ENCODE measurements around the gene ZCCHC14. TPM values are rescaled to one million over a fixed set of nuclear protein-coding genes. Genes with fewer than 3 reads are reported as not detected.
A peak's percentile ranks its signal among the peaks of the same experiment; 100 is the strongest.

Gene ZCCHC14
- total RNA-seq, 1 donor from 2014 or later, result 28.4 TPM

GRCh38 chr16:87421003-87421912 lies 71.6 kb downstream of the ZCCHC14 start:
- intact Hi-C loops (cut with DNase I), result no loop called here
- no peak for DNase-seq (ENCODE audit: low spot score)
- no peak for ATAC-seq

- intact Hi-C loops (cut with DNase I), result no loop called here
- ATAC-seq (no peak), DNase-seq (ENCODE audit: low spot score) (no peak)
These were observed 72.5 kb downstream of the ZCCHC14 start for GRCh38 chr16:87420026-87421002.

GRCh38 chr16:87418644-87419043 lies 74.2 kb downstream of the ZCCHC14 start:
- no peak for ATAC-seq
- intact Hi-C loops (cut with DNase I), result no loop called here
- no peak for DNase-seq (ENCODE audit: low spot score)

GRCh38 chr16:87418216-87418615 lies 74.6 kb downstream of the ZCCHC14 start:
- intact Hi-C loops (cut with DNase I), result no loop called here
- ATAC-seq (no peak), DNase-seq (ENCODE audit: low spot score) (no peak)

- intact Hi-C loops (cut with DNase I), result no loop called here
- DNase-seq (ENCODE audit: low spot score) (no peak), ATAC-seq (peak; percentile 47)
These were observed 75.3 kb downstream of the ZCCHC14 start for GRCh38 chr16:87417528-87417910.

- peak; percentile 64 for DNase-seq (ENCODE audit: low spot score)
- ATAC-seq, result peak; percentile 23
- intact Hi-C loops (cut with DNase I), result no loop called here
These were observed 75.8 kb downstream of the ZCCHC14 start for GRCh38 chr16:87416826-87417527.

GRCh38 chr16:87415441-87415840 lies 77.4 kb downstream of the ZCCHC14 start:
- no peak for DNase-seq (ENCODE audit: low spot score)
- intact Hi-C loops (cut with DNase I), result no loop called here

GRCh38 chr16:87414251-87414680 lies 78.6 kb downstream of the ZCCHC14 start:
- intact Hi-C loops (cut with DNase I), result no loop called here
- ATAC-seq (no peak), DNase-seq (ENCODE audit: low spot score) (no peak)

More at GRCh38 chr16:87415441-87415840, 77.4 kb downstream of the ZCCHC14 start:
- no peak for ATAC-seq

GRCh38 chr16:87412996-87413421 lies 79.8 kb downstream of the ZCCHC14 start:
- DNase-seq (ENCODE audit: low spot score) (no peak), ATAC-seq (no peak)
- intact Hi-C loops (cut with DNase I), result no loop called here

GRCh38 chr16:87412371-87412995 lies 80.3 kb downstream of the ZCCHC14 start:
- intact Hi-C loops (cut with DNase I), result no loop called here
- DNase-seq (ENCODE audit: low spot score) (no peak), ATAC-seq (no peak)

- ATAC-seq (no peak), DNase-seq (ENCODE audit: low spot score) (no peak)
- intact Hi-C loops (cut with DNase I), result no loop called here
These were observed 81.2 kb downstream of the ZCCHC14 start for GRCh38 chr16:87411375-87412271.

- no peak for ATAC-seq
- no peak for DNase-seq (ENCODE audit: low spot score)
- intact Hi-C loops (cut with DNase I), result no loop called here
These were observed 81.9 kb downstream of the ZCCHC14 start for GRCh38 chr16:87410968-87411367.

GRCh38 chr16:87410530-87410929 lies 82.3 kb downstream of the ZCCHC14 start:
- intact Hi-C loops (cut with DNase I), result no loop called here
- ATAC-seq (no peak), DNase-seq (ENCODE audit: low spot score) (no peak)

- intact Hi-C loops (cut with DNase I), result no loop called here
These were observed 83.0 kb downstream of the ZCCHC14 start for GRCh38 chr16:87409781-87410180.

GRCh38 chr16:87409153-87409552 lies 83.7 kb downstream of the ZCCHC14 start:
- intact Hi-C loops (cut with DNase I), result no loop called here
- peak; percentile 47 for DNase-seq (ENCODE audit: low spot score)
- ATAC-seq, result no peak

More at GRCh38 chr16:87409781-87410180, 83.0 kb downstream of the ZCCHC14 start:
- DNase-seq (ENCODE audit: low spot score) (peak; percentile 43), ATAC-seq (no peak)

- intact Hi-C loops (cut with DNase I), result no loop called here
- DNase-seq (ENCODE audit: low spot score), result peak; percentile 62
- peak; percentile 41 for ATAC-seq
These were observed 85.2 kb downstream of the ZCCHC14 start for GRCh38 chr16:87407511-87408112.

GRCh38 chr16:87406495-87407088 lies 86.2 kb downstream of the ZCCHC14 start:
- intact Hi-C loops (cut with DNase I), result no loop called here
- peak; percentile 50 for DNase-seq (ENCODE audit: low spot score)
- no peak for ATAC-seq
